ENCODE data around the gene BBS9.

GRCh38 chr7:33471636-33472242 lies 342.4 kb downstream of the BBS9 start:
- TF ChIP-seq TAF1 (IDR thresholded peaks at IDR 0.05; ENCODE audit: borderline replicate concordance, insufficient read depth, low read length) = no peak
- no peak for TF ChIP-seq REST (IDR thresholded peaks at IDR 0.05; ENCODE audit: insufficient read depth in 1 of 2, low read depth in 2 of 2, low read length in 2 of 2)
- TF ChIP-seq POLR2AphosphoS5 (IDR thresholded peaks at IDR 0.05; ENCODE audit: low read depth, low read length) = no peak
- no peak for TF ChIP-seq SIN3A (IDR thresholded peaks at IDR 0.05; ENCODE audit: borderline replicate concordance, insufficient read depth, low read length)
- TF ChIP-seq FOXP2 (optimal IDR thresholded peaks at IDR 0.05; ENCODE audit: borderline replicate concordance, extremely low read depth, extremely low read length, insufficient read depth) = no peak
